ENCODE measurements around the gene TEX261.

Gene TEX261

DNA sequence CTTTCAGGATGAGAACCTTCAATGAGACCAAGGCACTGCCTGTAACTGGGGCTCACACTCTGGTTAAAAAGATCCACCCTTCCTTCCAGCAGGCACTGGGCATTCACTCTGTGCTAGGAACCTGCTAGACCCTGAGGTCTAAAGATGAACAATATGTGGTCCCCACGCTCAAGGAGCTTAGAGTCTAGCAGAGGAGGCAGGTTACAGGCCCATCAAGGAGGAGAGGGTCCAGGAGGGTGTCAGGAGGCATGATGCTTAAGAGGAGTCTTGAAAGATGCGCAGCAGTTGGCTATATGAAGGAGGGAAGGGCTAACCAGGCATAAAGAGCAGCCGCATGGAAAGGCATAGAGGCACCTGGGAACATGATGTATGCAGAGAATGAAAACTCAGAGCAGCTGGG, 11.7 kb downstream of the TEX261 start:
- Histone ChIP-seq H3K79me2 (ENCODE audit: low read length) (no peaks in the 10 kb centered on the region), H3K9me3 (replicated peaks; ENCODE audit: insufficient read depth, low read length) (no peaks in the 10 kb centered on the region), H3K9ac (ENCODE audit: low read length) (no peak overlapping the region), H3K27ac (ENCODE audit: low read length) (no peak overlapping the region), H3K4me2 (ENCODE audit: low read depth, low read length) (no peak overlapping the region), H2AFZ (ENCODE audit: low read length) (no peak overlapping the region), H3K27me3 (replicated peaks; ENCODE audit: insufficient read depth, low read length) (no peaks in the 10 kb centered on the region), H3K36me3 (replicated peaks; ENCODE audit: insufficient read depth, low read length) (no peaks in the 10 kb centered on the region), H4K20me1 (ENCODE audit: insufficient read depth, low read length) (peaks cover 3% of the 10 kb centered on the region; the same call in 1 of the 2 replicates), H3F3A (ENCODE audit: insufficient read depth, low read length) (peaks cover 4% of the 10 kb centered on the region; the same call in 1 of the 2 replicates), H3K4me1 (ENCODE audit: low read length) (no peaks in the 10 kb centered on the region; the same call in 1 of the 2 replicates), H3K9me2 (replicated peaks; ENCODE audit: insufficient read depth, low read length) (no peaks in the 10 kb centered on the region), H3K4me3 (ENCODE audit: low read length) (no peak overlapping the region)
- TF ChIP-seq, protein P1, sequence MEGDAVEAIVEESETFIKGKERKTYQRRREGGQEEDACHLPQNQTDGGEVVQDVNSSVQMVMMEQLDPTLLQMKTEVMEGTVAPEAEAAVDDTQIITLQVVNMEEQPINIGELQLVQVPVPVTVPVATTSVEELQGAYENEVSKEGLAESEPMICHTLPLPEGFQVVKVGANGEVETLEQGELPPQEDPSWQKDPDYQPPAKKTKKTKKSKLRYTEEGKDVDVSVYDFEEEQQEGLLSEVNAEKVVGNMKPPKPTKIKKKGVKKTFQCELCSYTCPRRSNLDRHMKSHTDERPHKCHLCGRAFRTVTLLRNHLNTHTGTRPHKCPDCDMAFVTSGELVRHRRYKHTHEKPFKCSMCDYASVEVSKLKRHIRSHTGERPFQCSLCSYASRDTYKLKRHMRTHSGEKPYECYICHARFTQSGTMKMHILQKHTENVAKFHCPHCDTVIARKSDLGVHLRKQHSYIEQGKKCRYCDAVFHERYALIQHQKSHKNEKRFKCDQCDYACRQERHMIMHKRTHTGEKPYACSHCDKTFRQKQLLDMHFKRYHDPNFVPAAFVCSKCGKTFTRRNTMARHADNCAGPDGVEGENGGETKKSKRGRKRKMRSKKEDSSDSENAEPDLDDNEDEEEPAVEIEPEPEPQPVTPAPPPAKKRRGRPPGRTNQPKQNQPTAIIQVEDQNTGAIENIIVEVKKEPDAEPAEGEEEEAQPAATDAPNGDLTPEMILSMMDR (IDR thresholded peaks at IDR 0.05; ENCODE audit: low read length) = no peak
- TF ChIP-seq EZH2 (optimal IDR thresholded peaks at IDR 0.05; ENCODE audit: low read depth, low read length) (no peak), EZH2phosphoT487 (IDR thresholded peaks at IDR 0.05; ENCODE audit: low read length) (no peak)
- DNase-seq = no peak

DNA sequence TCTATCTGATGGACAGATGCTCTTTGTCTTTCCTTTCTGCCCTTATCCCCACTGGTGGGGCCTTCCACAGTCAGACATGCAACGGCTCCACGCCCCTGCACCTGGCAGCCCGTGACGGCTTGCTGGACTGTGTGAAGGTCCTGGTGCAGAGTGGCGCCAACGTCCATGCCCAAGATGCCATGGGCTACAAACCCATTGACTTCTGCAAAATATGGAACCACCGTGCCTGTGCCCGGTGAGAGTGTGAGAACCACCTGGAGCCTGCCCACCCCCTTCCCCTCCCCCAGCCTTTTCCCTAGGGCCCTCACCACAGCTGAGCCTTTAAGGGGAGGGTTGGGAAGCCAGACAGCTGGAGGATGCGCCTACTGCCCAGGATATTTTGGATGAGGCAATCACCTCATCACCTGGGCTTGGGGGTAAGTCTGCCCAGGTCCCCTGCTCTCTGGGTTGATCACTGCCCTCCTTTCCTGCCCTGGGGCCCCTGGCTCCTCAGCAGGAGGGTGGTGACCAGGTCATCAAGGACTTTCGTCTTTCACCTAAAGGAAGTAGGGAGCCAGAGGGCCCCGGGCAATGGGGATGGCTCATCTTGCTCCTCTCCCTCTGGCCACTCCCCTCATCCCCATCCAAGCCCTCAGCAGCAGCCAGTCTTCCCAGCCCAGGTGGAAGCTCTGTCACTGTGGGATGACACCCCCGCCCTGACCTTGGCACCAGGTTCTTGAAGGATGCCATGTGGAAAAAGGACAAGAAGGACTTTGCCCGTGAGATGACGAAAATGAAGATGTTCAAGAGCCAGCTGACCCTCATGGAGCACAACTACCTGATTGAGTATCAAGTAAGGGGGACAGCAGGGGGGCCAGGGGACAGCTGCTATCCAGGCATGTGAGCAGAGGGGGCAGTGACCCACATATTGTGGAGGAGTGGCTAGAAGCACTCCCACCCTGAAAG, 12.5 kb downstream of the TEX261 start:
- H3K79me2 ChIP-seq (ENCODE audit: low read length) = no peaks in the 10 kb centered on the region
- H4K20me1 ChIP-seq (ENCODE audit: insufficient read depth, low read length) = peaks cover 3% of the 10 kb centered on the region; the same call in 1 of the 2 replicates
- H3K36me3 ChIP-seq (replicated peaks; ENCODE audit: insufficient read depth, low read length) = no peaks in the 10 kb centered on the region
- no peak overlapping the region for H3K4me3 ChIP-seq (ENCODE audit: low read length)
- H3K4me1 ChIP-seq (ENCODE audit: low read length) = peaks cover 4% of the 10 kb centered on the region; the same call in 1 of the 2 replicates
- H3K27ac ChIP-seq (ENCODE audit: low read length) = no peak overlapping the region
- H3K4me2 ChIP-seq (ENCODE audit: low read depth, low read length) = no peak overlapping the region
- no peaks in the 10 kb centered on the region for H3K9me2 ChIP-seq (replicated peaks; ENCODE audit: insufficient read depth, low read length)
- no peaks in the 10 kb centered on the region for H3K9me3 ChIP-seq (replicated peaks; ENCODE audit: insufficient read depth, low read length)
- DNase-seq = no peak
- H2AFZ ChIP-seq (ENCODE audit: low read length) = no peak overlapping the region
- H3F3A ChIP-seq (ENCODE audit: insufficient read depth, low read length) = peaks cover 9% of the 10 kb centered on the region; the same call in 1 of the 2 replicates
- no peak overlapping the region for H3K9ac ChIP-seq (ENCODE audit: low read length)
- no peak for TF ChIP-seq EZH2phosphoT487 (IDR thresholded peaks at IDR 0.05; ENCODE audit: low read length)
- TF ChIP-seq, protein P1 (IDR thresholded peaks at IDR 0.05; ENCODE audit: low read length) = no peak
- no peaks in the 10 kb centered on the region for H3K27me3 ChIP-seq (replicated peaks; ENCODE audit: insufficient read depth, low read length)

DNA sequence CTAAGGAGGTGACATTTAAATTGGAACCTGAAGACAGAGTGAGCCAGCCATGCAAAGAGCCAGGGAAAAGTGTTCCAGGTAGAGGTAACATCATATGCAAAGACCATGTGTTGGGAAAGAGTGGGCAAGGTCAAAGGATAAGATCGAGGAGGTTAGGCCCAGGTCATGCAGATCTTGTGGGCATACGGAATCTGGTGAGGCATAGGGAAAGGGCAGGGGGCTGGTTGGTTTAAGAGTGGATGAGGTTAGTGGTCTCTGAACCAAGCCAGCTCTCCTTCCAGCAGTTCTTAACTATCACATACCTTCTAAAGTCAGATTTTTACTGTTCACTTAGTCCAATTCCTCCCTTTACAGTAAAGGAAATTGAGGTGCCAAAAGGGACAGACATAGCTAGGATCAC, 13.3 kb downstream of the TEX261 start:
- Histone ChIP-seq H3K27me3 (replicated peaks; ENCODE audit: insufficient read depth, low read length) (no peaks in the 10 kb centered on the region), H2AFZ (ENCODE audit: low read length) (no peak overlapping the region), H3K27ac (ENCODE audit: low read length) (no peak overlapping the region), H3K36me3 (replicated peaks; ENCODE audit: insufficient read depth, low read length) (no peaks in the 10 kb centered on the region), H3K9me2 (replicated peaks; ENCODE audit: insufficient read depth, low read length) (no peaks in the 10 kb centered on the region), H3K4me3 (ENCODE audit: low read length) (no peak overlapping the region), H3K9ac (ENCODE audit: low read length) (no peak overlapping the region), H3F3A (ENCODE audit: insufficient read depth, low read length) (peaks cover 9% of the 10 kb centered on the region; the same call in 1 of the 2 replicates), H3K9me3 (replicated peaks; ENCODE audit: insufficient read depth, low read length) (no peaks in the 10 kb centered on the region), H3K4me1 (ENCODE audit: low read length) (peaks cover 6% of the 10 kb centered on the region; the same call in 1 of the 2 replicates), H4K20me1 (ENCODE audit: insufficient read depth, low read length) (peaks cover 3% of the 10 kb centered on the region; the same call in 1 of the 2 replicates), H3K79me2 (ENCODE audit: low read length) (no peaks in the 10 kb centered on the region), H3K4me2 (ENCODE audit: low read depth, low read length) (no peak overlapping the region)
- no peak for DNase-seq
- TF ChIP-seq EZH2phosphoT487 (IDR thresholded peaks at IDR 0.05; ENCODE audit: low read length) (no peak), EZH2 (optimal IDR thresholded peaks at IDR 0.05; ENCODE audit: low read depth, low read length) (no peak)
- TF ChIP-seq, protein P1 (IDR thresholded peaks at IDR 0.05; ENCODE audit: low read length) = no peak
